ENCODE measurements around the gene CXCL9. TPM values are rescaled to one million over a fixed set of nuclear protein-coding genes. Genes with fewer than 3 reads are reported as not detected.
"Not testable (repeated sequence)": the region's sequence is repeated elsewhere in the genome, so short reads cannot be mapped to it uniquely, and the experiment has no call there.

The CXCL9 gene
- total and polyA plus RNA-seq, 11 donors, result 0.07 to 372 (median 0.45) TPM; not detected in 1

DNA sequence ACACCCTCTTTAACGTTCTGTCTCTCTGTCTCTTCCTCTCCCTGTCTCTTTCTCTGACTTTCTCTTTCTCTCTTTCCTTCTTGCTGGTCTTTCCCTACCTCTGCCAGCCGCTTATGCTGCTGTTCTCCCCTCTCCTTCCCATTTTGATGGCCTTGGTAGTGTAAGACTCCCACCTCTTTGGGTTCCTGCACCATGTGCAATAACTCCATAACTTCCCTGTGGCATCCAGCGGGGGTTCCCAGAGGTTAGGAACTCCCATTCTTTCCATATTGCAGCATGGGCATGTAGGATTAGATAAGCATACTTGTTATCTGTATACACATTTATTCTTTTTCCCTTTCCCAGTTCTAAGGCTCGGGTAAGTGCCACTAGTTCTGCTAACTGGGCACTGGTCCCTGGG lies 37.4 kb upstream of the CXCL9 start:
- ATAC-seq; H3K4me3 ChIP-seq; intact Hi-C loops (cut with DNase I); DNase-seq; H3K4me1 ChIP-seq; H3K27ac ChIP-seq; H3K27me3 ChIP-seq; H3K9me3 ChIP-seq; H3K36me3 ChIP-seq: not testable (repeated sequence)
- WGBS, 4 donors, result 76 to 83% (median 78%) methylated on average over 4 of the region's 4 CpGs

DNA sequence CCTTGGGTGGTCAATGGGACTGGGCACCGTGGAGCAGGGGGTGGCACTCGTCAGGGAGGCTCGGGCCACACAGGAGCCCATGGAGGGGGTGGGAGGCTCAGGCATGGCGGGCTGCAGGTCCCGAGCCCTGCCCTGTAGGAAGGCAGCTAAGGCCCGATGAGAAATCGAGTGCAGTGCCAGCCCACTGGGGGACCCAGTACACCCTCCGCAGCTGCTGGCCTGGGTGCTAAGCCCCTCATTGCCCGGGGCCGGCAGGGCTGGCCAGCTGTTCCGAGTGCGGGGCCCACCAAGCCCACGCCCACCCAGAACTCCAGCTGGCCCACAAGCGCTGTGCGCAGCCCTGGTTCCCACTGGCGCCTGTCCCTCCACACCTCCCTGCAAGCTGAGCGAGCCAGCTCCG lies 36.0 kb upstream of the CXCL9 start:
- H3K27ac ChIP-seq; H3K36me3 ChIP-seq; H3K27me3 ChIP-seq; intact Hi-C loops (cut with DNase I); ATAC-seq; DNase-seq; H3K4me3 ChIP-seq; H3K9me3 ChIP-seq; H3K4me1 ChIP-seq: not testable (repeated sequence)
- 85 to 97% (median 96%) methylated on average over 4 to 18 of the region's 18 CpGs for WGBS, 4 donors

DNA sequence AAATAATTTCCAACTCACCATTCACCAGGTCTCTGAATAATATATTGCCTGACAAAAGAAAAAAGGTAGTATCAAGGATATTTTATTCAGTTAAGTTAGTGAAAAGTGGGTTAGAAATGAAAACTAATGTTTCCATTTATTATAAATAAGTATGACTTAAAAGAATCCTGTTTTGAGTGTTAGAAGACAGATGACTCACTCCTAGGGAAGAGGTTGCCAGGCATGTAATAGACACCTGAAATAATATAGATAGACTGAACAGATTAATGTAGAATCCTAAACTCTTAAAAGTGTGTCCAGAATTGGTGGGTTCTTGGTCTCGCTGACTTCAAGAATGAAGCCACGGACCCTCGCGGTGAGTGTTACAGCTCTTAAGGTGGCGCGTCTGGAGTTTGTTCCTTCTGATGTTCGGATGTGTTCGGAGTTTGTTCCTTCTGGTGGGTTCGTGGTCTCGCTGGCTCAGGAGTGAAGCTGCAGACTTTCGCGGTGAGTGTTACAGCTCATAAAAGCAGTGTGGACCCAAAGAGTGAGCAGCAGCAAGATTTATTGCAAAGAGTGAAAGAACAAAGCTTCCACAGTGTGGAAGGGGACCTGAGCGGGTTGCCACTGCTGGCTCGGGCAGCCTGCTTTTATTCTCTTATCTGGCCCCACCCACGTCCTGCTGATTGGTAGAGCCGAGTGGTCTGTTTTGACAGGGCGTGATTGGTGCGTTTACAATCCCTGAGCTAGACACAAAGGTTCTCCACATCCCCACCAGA lies 35.1 kb upstream of the CXCL9 start:
- H3K4me1 ChIP-seq; H3K36me3 ChIP-seq; H3K4me3 ChIP-seq; ATAC-seq; H3K27ac ChIP-seq; DNase-seq; intact Hi-C loops (cut with DNase I); H3K9me3 ChIP-seq; H3K27me3 ChIP-seq: not testable (repeated sequence)
- WGBS, 4 donors, result 78 to 88% (median 83%) methylated on average over 16 to 17 of the region's 18 CpGs

DNA sequence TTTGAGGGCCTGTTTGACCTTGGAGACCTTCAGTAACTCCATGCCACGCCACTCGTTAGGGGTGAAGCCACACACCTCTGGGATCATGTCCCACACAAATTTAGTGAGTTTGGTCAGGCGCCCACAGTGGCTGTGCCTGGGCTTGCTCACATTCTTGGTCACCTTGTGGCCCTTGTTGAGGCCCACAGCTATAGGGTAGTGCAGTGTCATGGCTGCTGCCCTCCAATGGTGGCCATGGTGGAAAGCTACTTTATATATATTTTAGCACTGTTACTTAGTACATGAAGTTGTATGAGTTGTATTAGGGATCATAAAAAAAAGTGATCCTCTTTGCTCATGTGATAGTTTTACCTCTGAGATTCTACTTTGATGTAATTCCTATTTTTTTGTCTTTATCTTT lies 29.5 kb upstream of the CXCL9 start:
- TF ChIP-seq, protein P1, sequence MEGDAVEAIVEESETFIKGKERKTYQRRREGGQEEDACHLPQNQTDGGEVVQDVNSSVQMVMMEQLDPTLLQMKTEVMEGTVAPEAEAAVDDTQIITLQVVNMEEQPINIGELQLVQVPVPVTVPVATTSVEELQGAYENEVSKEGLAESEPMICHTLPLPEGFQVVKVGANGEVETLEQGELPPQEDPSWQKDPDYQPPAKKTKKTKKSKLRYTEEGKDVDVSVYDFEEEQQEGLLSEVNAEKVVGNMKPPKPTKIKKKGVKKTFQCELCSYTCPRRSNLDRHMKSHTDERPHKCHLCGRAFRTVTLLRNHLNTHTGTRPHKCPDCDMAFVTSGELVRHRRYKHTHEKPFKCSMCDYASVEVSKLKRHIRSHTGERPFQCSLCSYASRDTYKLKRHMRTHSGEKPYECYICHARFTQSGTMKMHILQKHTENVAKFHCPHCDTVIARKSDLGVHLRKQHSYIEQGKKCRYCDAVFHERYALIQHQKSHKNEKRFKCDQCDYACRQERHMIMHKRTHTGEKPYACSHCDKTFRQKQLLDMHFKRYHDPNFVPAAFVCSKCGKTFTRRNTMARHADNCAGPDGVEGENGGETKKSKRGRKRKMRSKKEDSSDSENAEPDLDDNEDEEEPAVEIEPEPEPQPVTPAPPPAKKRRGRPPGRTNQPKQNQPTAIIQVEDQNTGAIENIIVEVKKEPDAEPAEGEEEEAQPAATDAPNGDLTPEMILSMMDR (IDR thresholded peaks at IDR 0.05), result no peak
- TF ChIP-seq POLR2A (IDR thresholded peaks at IDR 0.05), result no peak
- no peaks in the 10 kb centered on the region for H3K9me3 ChIP-seq
- no peaks in the 10 kb centered on the region for H3K27me3 ChIP-seq
- H3K27ac ChIP-seq, result no peak overlapping the region
- DNase-seq, result no peak
- H3K4me3 ChIP-seq, result no peak overlapping the region
- no peaks in the 10 kb centered on the region for H3K36me3 ChIP-seq
- ATAC-seq, result no peak
- intact Hi-C loops (cut with DNase I), result no loop called here
- WGBS, 4 donors, result 93 to 100% (median 96%) methylated on average over 3 of the region's 3 CpGs
- H3K4me1 ChIP-seq, result peaks cover 0 to 14% (median 0%) of the 10 kb centered on the region in 12 donors

DNA sequence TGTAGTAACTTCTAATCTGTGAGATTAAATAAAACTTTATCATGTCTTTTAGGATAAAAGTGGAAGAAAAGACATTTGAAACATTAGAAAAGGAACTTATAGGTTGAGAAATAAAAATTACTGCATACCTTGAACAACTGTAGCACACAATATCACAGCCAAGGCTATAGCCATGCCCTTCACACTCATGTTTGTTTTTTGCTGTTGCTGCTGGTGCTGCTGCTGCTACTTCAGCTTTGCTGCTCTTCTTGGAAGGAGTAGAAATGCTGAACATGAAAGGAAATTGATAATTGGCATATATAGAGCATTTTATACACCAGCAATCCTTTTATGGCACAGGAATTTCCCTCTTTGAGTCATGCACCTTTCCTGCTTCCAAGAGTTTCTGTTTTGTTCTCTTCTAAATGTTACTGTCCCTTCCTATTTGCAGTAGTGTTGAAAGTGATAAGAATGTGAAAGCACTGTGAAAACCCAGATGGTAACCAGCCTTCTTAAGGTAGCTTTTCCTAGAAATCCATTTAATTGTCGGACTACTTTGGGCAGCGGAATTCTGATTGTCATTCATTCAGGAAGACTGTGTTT lies 28.6 kb upstream of the CXCL9 start, which contains the start of gene CXCL11:
Gene CXCL11, minus strand, starts transcription at position 272 of the 582 bp plus-strand sequence. Its CDS starts 83 bp downstream, at position 189.
- TF ChIP-seq POLR2A (IDR thresholded peaks at IDR 0.05), result no peak
- TF ChIP-seq, protein P1 (IDR thresholded peaks at IDR 0.05), result no peak
- peak within 1 kb of the TSS in 1 of 12 donors; percentile 39 for H3K4me3 ChIP-seq
- intact Hi-C loops (cut with DNase I), result no loop called here
- H3K27ac ChIP-seq, result peak within 1 kb of the TSS in 1 of 12 donors; percentile 33
- no peaks in the 10 kb centered on the region for H3K36me3 ChIP-seq
- peaks cover 0 to 14% (median 0%) of the 10 kb centered on the region in 12 donors for H3K4me1 ChIP-seq
- DNase-seq, result no peak
- ATAC-seq, result no peak
- WGBS, 4 donors, result 55 to 70% (median 70%) methylated on average over 2 of the region's 2 CpGs
- no peaks in the 10 kb centered on the region for H3K27me3 ChIP-seq
- H3K9me3 ChIP-seq, result no peaks in the 10 kb centered on the region

Measured in heart left ventricle (tissue), 16 donors.